H1 (cell line): ENCODE results near the gene ZNF423. TPM values are rescaled to one million over a fixed set of nuclear protein-coding genes. Genes with fewer than 3 reads are reported as not detected.

Experiments
- CEBPB ChIP-seq: IDR thresholded peaks from 2 replicates; pipeline ENCODE4 v1.6.1; 2012; ENCODE audit warnings: low read depth, low read length
- CREB1 ChIP-seq: IDR thresholded peaks from 2 replicates; pipeline ENCODE4 v1.6.1; 2012; ENCODE audit warnings: inconsistent platforms
- CTBP2 ChIP-seq: IDR thresholded peaks from 2 replicates; pipeline ENCODE4 v1.7.0; 2011; ENCODE audit warnings: borderline replicate concordance, mild to moderate bottlenecking, moderate library complexity, mixed read lengths, low read length; ENCODE audit not compliant: insufficient read depth, insufficient read length
- HDAC6 ChIP-seq: IDR thresholded peaks from one replicate; pipeline ENCODE4 v1.7.1; 2012; ENCODE audit warnings: low read depth, mild to moderate bottlenecking, inconsistent platforms, low read length, moderate library complexity
- NANOG ChIP-seq: IDR thresholded peaks from 2 replicates; pipeline ENCODE4 v1.6.1; 2011; ENCODE audit warnings: low read length, low read depth, mild to moderate bottlenecking, inconsistent platforms; ENCODE audit not compliant: insufficient read depth, poor library complexity, severe bottlenecking
- SP1 ChIP-seq: IDR thresholded peaks from 2 replicates; pipeline ENCODE4 v1.6.1; 2011; ENCODE audit warnings: low read depth, low read length
- TAF1 ChIP-seq: IDR thresholded peaks from 2 replicates; pipeline ENCODE4 v1.6.1; 2011; ENCODE audit warnings: mild to moderate bottlenecking, low read depth, low read length
- polyA plus RNA-seq, 7 experiments: library from polyadenylated mRNA; depleted of rRNA in 3 of 7; stranded (reverse) in 5 of 7; unstranded in 2 of 7; fragments of >200 nt in 5 of 7; fragments of 200-250 nt in 2 of 7; gene quantifications; 1 replicate in 5 of 7; 2 replicates in 1 of 7; 4 replicates in 1 of 7; pipeline versions ENCODE4 v1.2.1 to v1.2.3, GENCODE V29; 2011 to 2013; ENCODE audit warnings: missing spikeins in 2 of 7, mixed read lengths in 2 of 7
- total RNA-seq: library from RNA; stranded (reverse); fragmentation: NEBNext Ultra II Directional; extraction: Animal tissue kit (Norgen Biotek cat#: 25700); gene quantifications from 2 replicates; pipeline ENCODE4 v1.2.1, GENCODE V29; 2021
- TF ChIP-seq, protein P1 (sequence below): IDR thresholded peaks from 2 replicates; pipeline ENCODE4 v1.6.1; 2011; ENCODE audit warnings: low read length, improper control_type of control experiment
- TF ChIP-seq, protein P2 (sequence below): IDR thresholded peaks from 2 replicates; pipeline ENCODE4 v1.6.1; 2012; ENCODE audit warnings: inconsistent platforms

Gene ZNF423
- total and polyA plus RNA-seq, 2 of the 8 experiments (the other 6 are each of a cell fraction or from before 2014, with no cell fraction given): 38.2 to 52.3 TPM

DNA sequence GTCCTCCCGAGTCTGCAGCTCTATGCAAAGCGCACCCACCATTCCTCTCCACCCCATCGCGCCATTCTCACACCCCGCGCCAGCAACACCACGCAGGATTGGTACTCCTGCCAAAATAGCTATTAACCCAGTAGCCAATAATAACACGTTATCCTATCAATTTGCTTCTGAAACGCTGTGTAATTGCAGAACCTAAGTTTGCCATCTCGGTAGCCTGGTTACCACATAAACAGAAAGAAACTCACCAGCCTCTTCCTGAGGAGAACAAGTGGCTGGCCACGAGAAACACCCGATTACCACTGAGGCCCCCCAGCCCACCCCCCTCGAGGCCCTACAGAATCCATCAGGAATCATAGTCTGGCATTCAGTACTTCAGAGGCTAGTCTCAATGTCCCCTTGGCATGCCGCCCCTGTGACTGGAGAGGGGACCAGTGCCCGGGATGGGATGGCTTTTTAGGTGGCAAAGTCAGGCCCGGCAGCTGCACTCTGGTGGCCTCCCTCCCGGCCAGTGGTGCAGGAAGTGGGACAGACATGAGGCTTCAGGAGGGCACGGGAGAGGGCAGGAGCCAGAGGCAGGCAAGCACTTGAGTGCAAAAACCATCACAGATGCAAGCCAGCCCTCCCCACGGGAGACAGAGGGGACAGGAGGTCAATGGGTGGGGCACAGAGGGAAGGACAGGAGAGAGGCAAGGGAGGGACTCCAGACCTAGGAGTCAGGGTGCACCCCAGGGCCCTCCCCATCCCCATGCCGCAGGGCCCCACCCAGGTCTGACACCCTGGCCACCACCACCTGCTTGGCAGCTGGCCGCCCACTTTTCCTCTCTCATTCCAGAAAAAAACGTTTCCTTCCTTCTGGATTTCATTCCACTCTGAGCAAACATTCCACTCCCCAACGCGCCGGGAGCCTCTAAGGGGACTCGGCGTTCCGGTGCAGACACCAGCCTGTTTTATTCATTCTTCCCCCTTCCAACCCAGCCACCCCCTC, 192.5 kb downstream of the ZNF423 start (continued):
- TF ChIP-seq SP1 (no peak), NANOG (no peak), TAF1 (no peak), HDAC6 (no peak), CEBPB (no peak), CREB1 (no peak), CTBP2 (no peak)
- TF ChIP-seq, protein P1, sequence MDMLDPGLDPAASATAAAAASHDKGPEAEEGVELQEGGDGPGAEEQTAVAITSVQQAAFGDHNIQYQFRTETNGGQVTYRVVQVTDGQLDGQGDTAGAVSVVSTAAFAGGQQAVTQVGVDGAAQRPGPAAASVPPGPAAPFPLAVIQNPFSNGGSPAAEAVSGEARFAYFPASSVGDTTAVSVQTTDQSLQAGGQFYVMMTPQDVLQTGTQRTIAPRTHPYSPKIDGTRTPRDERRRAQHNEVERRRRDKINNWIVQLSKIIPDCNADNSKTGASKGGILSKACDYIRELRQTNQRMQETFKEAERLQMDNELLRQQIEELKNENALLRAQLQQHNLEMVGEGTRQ: no peak
- TF ChIP-seq, protein P2, sequence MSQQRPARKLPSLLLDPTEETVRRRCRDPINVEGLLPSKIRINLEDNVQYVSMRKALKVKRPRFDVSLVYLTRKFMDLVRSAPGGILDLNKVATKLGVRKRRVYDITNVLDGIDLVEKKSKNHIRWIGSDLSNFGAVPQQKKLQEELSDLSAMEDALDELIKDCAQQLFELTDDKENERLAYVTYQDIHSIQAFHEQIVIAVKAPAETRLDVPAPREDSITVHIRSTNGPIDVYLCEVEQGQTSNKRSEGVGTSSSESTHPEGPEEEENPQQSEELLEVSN: no peak
